Endothelial cell of umbilical vein (primary cell): ENCODE results near the gene BTBD2. TPM values are rescaled to one million over a fixed set of nuclear protein-coding genes. Genes with fewer than 3 reads are reported as not detected.

Source experiments
- BruUV-seq: library from RNA; stranded (reverse); fragments of 400-500 nt; replicated peaks from 2 replicates; lab custom pipeline; 2021; lab: Mats Ljungman, UMichigan
- CTCF ChIA-PET: fragments of 300-600, 350-600 bp; sonication (Branson Sonifier 250); formaldehyde crosslinking; loops from one replicate; lab custom pipeline; 2021; ENCODE audit warnings: antibody characterized with exemption, inconsistent platforms; lab: Charles Lee
- POLR2A ChIA-PET: fragments of 300-600, 350-600 bp; sonication (Branson Sonifier 250); formaldehyde crosslinking; loops from one replicate; lab custom pipeline; 2021; ENCODE audit warnings: antibody characterized with exemption, inconsistent platforms; lab: Charles Lee
- DNase-seq: peaks from one replicate; pipeline ENCODE4 v3.0.0-alpha.2; 2011; ENCODE audit warnings: low read depth, low spot score
- FAIRE-seq: peaks from 2 replicates; lab custom pipeline; 2011; peaks lifted over from hg19 to GRCh38; lab: Jason Lieb, UNC
- H2AFZ ChIP-seq: 2 replicates; pipeline ENCODE4 v1.6.0; 2012; ENCODE audit warnings: low read depth, low read length, control low read depth, inconsistent platforms
- H3K27ac ChIP-seq: 2 replicates; pipeline ENCODE4 v1.5.1; 2011; ENCODE audit warnings: low read depth, mild to moderate bottlenecking, control low read depth, low read length, moderate library complexity; ENCODE audit not compliant: insufficient read depth
- H3K27me3 ChIP-seq, 2 experiments: 2 replicates each; pipeline versions ENCODE4 v1.6.0 to v1.6.1; 2011; ENCODE audit warnings: low read length in 2 of 2, mixed read lengths in 1 of 2; ENCODE audit not compliant: control insufficient read depth in 2 of 2, insufficient read depth in 2 of 2
- H3K36me3 ChIP-seq, 2 experiments: 2 replicates in 1 of 2; 3 replicates in 1 of 2; pipeline ENCODE4 v1.5.1; 2011; ENCODE audit warnings: low read length in 2 of 2, mild to moderate bottlenecking in 1 of 2, moderate library complexity in 1 of 2; ENCODE audit not compliant: control insufficient read depth in 2 of 2, insufficient read depth in 2 of 2; ENCODE audit errors: extremely low read depth in 1 of 2
- H3K4me1 ChIP-seq: 3 replicates; pipeline ENCODE4 v1.5.1; 2011; ENCODE audit warnings: mild to moderate bottlenecking, low read length; ENCODE audit not compliant: control insufficient read depth, insufficient read depth; ENCODE audit errors: extremely low read depth
- H3K4me2 ChIP-seq: 2 replicates; pipeline ENCODE4 v1.6.1; 2011; ENCODE audit warnings: low read length, control low read depth, mixed read lengths; ENCODE audit not compliant: insufficient read depth
- H3K4me3 ChIP-seq, 3 experiments: fragments of 200-600 bp in 1 of 3; sonication (generic), shearing (Covaris generic) in 1 of 3; replicated peaks in 1 of 3; 2 replicates each; pipeline ENCODE4 v1.5.1; 2011 to 2016; ENCODE audit warnings: control low read depth in 3 of 3, low read length in 3 of 3, mild to moderate bottlenecking in 2 of 3, inconsistent platforms in 1 of 3, low read depth in 1 of 3, moderate library complexity in 1 of 3; ENCODE audit not compliant: insufficient read depth in 1 of 3
- H3K79me2 ChIP-seq: 2 replicates; pipeline ENCODE4 v1.6.0; 2012; ENCODE audit warnings: low read length, inconsistent platforms; ENCODE audit not compliant: control insufficient read depth, insufficient read depth
- H3K9ac ChIP-seq: replicated peaks from 2 replicates; pipeline ENCODE3; 2011; ENCODE audit warnings: low read length, control low read depth; ENCODE audit not compliant: insufficient read depth; ENCODE audit errors: extremely low read depth
- H3K9me1 ChIP-seq: replicated peaks from 3 replicates; pipeline ENCODE4 v1.6.0; 2011; ENCODE audit warnings: mild to moderate bottlenecking, low read length; ENCODE audit not compliant: control insufficient read depth, insufficient read depth; ENCODE audit errors: extremely low read depth
- H3K9me3 ChIP-seq: replicated peaks from 2 replicates; pipeline ENCODE4 v1.5.1; 2012; ENCODE audit warnings: low read length, inconsistent platforms; ENCODE audit not compliant: control insufficient read depth, insufficient read depth
- H4K20me1 ChIP-seq: replicated peaks from 2 replicates; pipeline ENCODE3; 2011; ENCODE audit warnings: mild to moderate bottlenecking, low read length; ENCODE audit not compliant: control insufficient read depth, insufficient read depth; ENCODE audit errors: extremely low read depth
- CTCF ChIP-seq, 2 donors: IDR thresholded peaks; 1 replicate in 1 of 2; 2 replicates in 1 of 2; pipeline ENCODE4 v1.5.1; 2011; ENCODE audit warnings: low read length in 2 of 2, mild to moderate bottlenecking in 2 of 2, moderate library complexity in 2 of 2, control low read depth in 1 of 2, inconsistent platforms in 1 of 2, low read depth in 1 of 2; ENCODE audit not compliant: insufficient read depth in 1 of 2; ENCODE audit errors: extremely low read depth in 1 of 2
- EZH2 ChIP-seq: IDR thresholded peaks from 2 replicates; pipeline ENCODE4 v1.6.1; 2012; ENCODE audit warnings: borderline replicate concordance, low read depth, mild to moderate bottlenecking, moderate library complexity, low read length, inconsistent platforms; ENCODE audit not compliant: severe bottlenecking
- FOS ChIP-seq: IDR thresholded peaks from 2 replicates; pipeline ENCODE4 v1.6.1; 2011; ENCODE audit warnings: mild to moderate bottlenecking, low read length, moderate library complexity, borderline replicate concordance; ENCODE audit not compliant: insufficient read depth
- GATA2 ChIP-seq: IDR thresholded peaks from 2 replicates; pipeline ENCODE4 v1.7.0; 2011; ENCODE audit warnings: low read depth, mild to moderate bottlenecking, moderate library complexity, mixed read lengths, low read length; ENCODE audit not compliant: insufficient read length, insufficient read depth
- JUN ChIP-seq: IDR thresholded peaks from 2 replicates; pipeline ENCODE4 v1.6.1; 2011; ENCODE audit warnings: borderline replicate concordance, low read depth; ENCODE audit not compliant: insufficient read length, insufficient read depth
- MAX ChIP-seq: IDR thresholded peaks from 2 replicates; pipeline ENCODE4 v1.6.1; 2011; ENCODE audit not compliant: insufficient read depth, insufficient read length
- MYC ChIP-seq: IDR thresholded peaks from one replicate; pipeline ENCODE4 v1.6.1; 2011; ENCODE audit warnings: mild to moderate bottlenecking, low read depth, low read length
- POLR2A ChIP-seq: IDR thresholded peaks from 2 replicates; pipeline ENCODE4 v1.6.1; 2012; ENCODE audit warnings: low read depth, mild to moderate bottlenecking, control low read depth, low read length
- POLR2AphosphoS5 ChIP-seq: IDR thresholded peaks from 2 replicates; pipeline ENCODE4 v1.6.1; 2012; ENCODE audit warnings: low read depth, mild to moderate bottlenecking, control low read depth, low read length, moderate library complexity; ENCODE audit not compliant: insufficient read depth
- dilution Hi-C: fragments of 300-500 bp; cut with MboI; formaldehyde crosslinking; loops from one replicate; pipeline ENCODE4 v1.15.0; 2019; ENCODE audit warnings: low sequenced_read_pairs; ENCODE audit not compliant: extremely low pct_ligation_motif_present
- intact Hi-C: fragments of 100-400 bp; cut with micrococcal nuclease; formaldehyde crosslinking; loops from one replicate; pipeline ENCODE4 v1.10.0; 2022
- polyA plus RNA-seq, 4 experiments: library from polyadenylated mRNA; depleted of rRNA in 3 of 4; stranded (reverse) in 3 of 4; unstranded in 1 of 4; fragments of >200 nt; gene quantifications; 2 replicates each; pipeline versions ENCODE4 v1.2.1 to v1.2.3, GENCODE V29; 2011 to 2012; ENCODE audit warnings: missing spikeins in 1 of 4
- total RNA-seq: library from RNA; stranded (reverse); gene quantifications from 2 replicates; pipeline ENCODE4 v1.2.3, GENCODE V29; 2021

Gene BTBD2
- total and polyA plus RNA-seq, 2 donors (not counting 3 experiments of a cell fraction or from before 2014, with no cell fraction given): 59.2 to 78.2 TPM

GRCh38 chr19:1980809-1981181 is 34.7 kb downstream of the BTBD2 start:
- BruUV-seq: no TSS peak
- FAIRE-seq: no peak
- Histone ChIP-seq H3K27ac (no peak overlapping the region), H2AFZ (no peak overlapping the region), H3K4me1 (no peaks in the 10 kb centered on the region), H3K4me2 (no peak overlapping the region), H4K20me1 (no peaks in the 10 kb centered on the region), H3K79me2 (peaks cover 9% of the 10 kb centered on the region), H3K9me1 (no peaks in the 10 kb centered on the region), H3K27me3 (no peaks in the 10 kb centered on the region), H3K36me3 (peaks cover 5 to 34% of the 10 kb centered on the region in 2 experiments), H3K4me3 (no peak overlapping the region), H3K9me3 (no peaks in the 10 kb centered on the region), H3K9ac (no peak overlapping the region)
- no peak for TF ChIP-seq JUN
- TF ChIP-seq MAX: no peak
- no peak for TF ChIP-seq EZH2
- no peak for TF ChIP-seq CTCF (IDR thresholded peaks at IDR 0.05; ENCODE audit: extremely low read depth in 1 of 2, insufficient read depth in 1 of 2, low read depth in 1 of 2, low read length in 2 of 2)
- TF ChIP-seq FOS: no peak
- no peak for TF ChIP-seq POLR2AphosphoS5
- TF ChIP-seq GATA2: no peak
- TF ChIP-seq POLR2A: no peak
- TF ChIP-seq MYC: no peak
- ChIA-PET POLR2A (no interaction called here), CTCF (interaction anchor here (1.1 kb wide), 1 partner anchor 51 kb away, joined by 3 read pairs; no protein-coding TSS in a partner anchor)
- intact Hi-C loops: no loop called here
- DNase-seq: no peak
- dilution Hi-C loops: no loop called here
